Measurements from ENCODE around the gene PPP2CA. TPM values are rescaled to one million over a fixed set of nuclear protein-coding genes. Genes with fewer than 3 reads are reported as not detected.

The PPP2CA gene
- total RNA-seq, 2 donors from 2014 or later: 137 to 147 TPM

- no peak for DNase-seq (ENCODE audit: low spot score)
- Histone ChIP-seq H3K4me3 (no peak overlapping the region), H3K27ac (no peak overlapping the region), H3K27me3 (no peaks in the 10 kb centered on the region), H3K4me1 (peaks cover 0 to 18% of the 10 kb centered on the region in 2 donors), H3K36me3 (no peaks in the 10 kb centered on the region), H3K9me3 (no peaks in the 10 kb centered on the region)
- no peak for TF ChIP-seq CTCF (IDR thresholded peaks at IDR 0.05)
These were observed 26.8 kb upstream of the PPP2CA start for GRCh38 chr5:134252671-134253070.

GRCh38 chr5:134250949-134251348, 25.1 kb upstream of the PPP2CA start:
- TF ChIP-seq CTCF (IDR thresholded peaks at IDR 0.05): no peak
- Histone ChIP-seq H3K27me3 (no peaks in the 10 kb centered on the region), H3K27ac (no peak overlapping the region), H3K36me3 (no peaks in the 10 kb centered on the region), H3K4me3 (no peak overlapping the region), H3K4me1 (peaks cover 0 to 22% of the 10 kb centered on the region in 2 donors), H3K9me3 (no peaks in the 10 kb centered on the region)
- DNase-seq (ENCODE audit: low spot score): no peak

- no peak overlapping the region for H3K4me3 ChIP-seq
- peaks cover 0 to 17% of the 10 kb centered on the region in 2 donors for H3K4me1 ChIP-seq
- DNase-seq (ENCODE audit: low spot score): no peak
- TF ChIP-seq CTCF (IDR thresholded peaks at IDR 0.05): no peak
- H3K36me3 ChIP-seq: no peaks in the 10 kb centered on the region
- peak overlapping the region; percentile 20 to 67 for H3K27ac ChIP-seq
- no peaks in the 10 kb centered on the region for H3K9me3 ChIP-seq
- no peaks in the 10 kb centered on the region for H3K27me3 ChIP-seq
These were observed 23.9 kb upstream of the PPP2CA start for GRCh38 chr5:134249469-134250379.

GRCh38 chr5:134248256-134248655, 22.4 kb upstream of the PPP2CA start:
- no peak for DNase-seq (ENCODE audit: low spot score)
- H3K4me3 ChIP-seq: no peak overlapping the region
- H3K27me3 ChIP-seq: no peaks in the 10 kb centered on the region
- peaks cover 0 to 15% of the 10 kb centered on the region in 2 donors for H3K4me1 ChIP-seq
- H3K36me3 ChIP-seq: no peaks in the 10 kb centered on the region
- no peak for TF ChIP-seq CTCF (IDR thresholded peaks at IDR 0.05)
- H3K27ac ChIP-seq: peak overlapping the region; percentile 60 to 65
- no peaks in the 10 kb centered on the region for H3K9me3 ChIP-seq

- peak overlapping the region; percentile 60 to 65 for H3K27ac ChIP-seq
- TF ChIP-seq CTCF (IDR thresholded peaks at IDR 0.05): no peak
- no peaks in the 10 kb centered on the region for H3K27me3 ChIP-seq
- no peak for DNase-seq (ENCODE audit: low spot score)
- H3K36me3 ChIP-seq: no peaks in the 10 kb centered on the region
- no peaks in the 10 kb centered on the region for H3K9me3 ChIP-seq
- H3K4me3 ChIP-seq: no peak overlapping the region
- H3K4me1 ChIP-seq: peaks cover 0 to 15% of the 10 kb centered on the region in 2 donors
These were observed 21.8 kb upstream of the PPP2CA start for GRCh38 chr5:134247428-134248224.

Measured in right atrium auricular region (tissue), 2 donors.